HG03439 (cell line): Measurements from ENCODE around the gene THOP1.

ENCODE experiments used
- ATAC-seq: cut with Tn5 transposase; IDR thresholded peaks from one replicate; pipeline ENCODE4 v1.9.1; 2021; ENCODE audit warnings: mild to moderate bottlenecking, moderate library complexity; ENCODE audit not compliant: unreplicated experiment

Gene THOP1

DNA sequence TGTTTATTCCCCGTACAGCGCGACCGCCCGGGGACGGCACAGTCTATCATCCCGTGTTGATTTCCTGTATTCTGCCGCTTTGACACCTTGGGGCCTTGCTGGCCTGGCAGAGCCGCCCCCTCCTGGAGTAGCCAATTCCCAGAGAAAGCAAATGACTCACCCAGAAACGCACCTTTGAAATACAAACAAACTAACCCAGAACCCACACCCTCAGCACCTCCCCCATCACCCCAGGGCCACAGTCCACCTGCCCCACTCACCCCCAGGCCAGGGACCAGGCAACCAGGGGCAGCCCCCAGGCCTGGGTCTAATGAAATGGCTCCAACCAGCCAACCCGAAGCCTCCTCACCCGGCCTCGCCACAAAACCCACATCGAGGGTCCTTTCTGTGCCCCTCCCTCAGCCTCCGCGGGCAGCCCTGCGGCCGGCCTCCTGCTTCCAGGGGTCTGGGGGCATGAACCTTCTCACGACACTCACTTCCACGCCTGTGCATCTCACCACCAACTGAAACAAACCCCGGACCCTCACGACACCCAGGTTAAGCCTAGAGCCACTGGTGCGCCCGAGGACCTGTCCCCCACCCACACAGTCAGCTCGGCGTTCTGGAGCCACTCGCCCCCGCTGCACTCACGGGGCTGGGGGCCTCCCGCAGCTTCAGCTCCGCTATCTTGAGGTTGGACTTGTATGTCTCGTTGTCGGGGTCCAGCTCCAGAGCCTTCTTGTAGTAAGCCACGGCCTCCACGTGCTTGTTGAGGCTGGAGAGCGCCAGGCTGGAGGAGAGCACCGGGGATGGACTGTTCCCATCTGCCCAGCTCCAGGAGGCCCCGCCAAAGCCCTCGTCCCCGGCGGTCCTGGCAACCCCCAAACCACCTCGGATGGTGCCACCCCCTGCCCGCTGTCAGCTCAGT, 23.2 kb upstream of the THOP1 start:
- no peak for ATAC-seq

DNA sequence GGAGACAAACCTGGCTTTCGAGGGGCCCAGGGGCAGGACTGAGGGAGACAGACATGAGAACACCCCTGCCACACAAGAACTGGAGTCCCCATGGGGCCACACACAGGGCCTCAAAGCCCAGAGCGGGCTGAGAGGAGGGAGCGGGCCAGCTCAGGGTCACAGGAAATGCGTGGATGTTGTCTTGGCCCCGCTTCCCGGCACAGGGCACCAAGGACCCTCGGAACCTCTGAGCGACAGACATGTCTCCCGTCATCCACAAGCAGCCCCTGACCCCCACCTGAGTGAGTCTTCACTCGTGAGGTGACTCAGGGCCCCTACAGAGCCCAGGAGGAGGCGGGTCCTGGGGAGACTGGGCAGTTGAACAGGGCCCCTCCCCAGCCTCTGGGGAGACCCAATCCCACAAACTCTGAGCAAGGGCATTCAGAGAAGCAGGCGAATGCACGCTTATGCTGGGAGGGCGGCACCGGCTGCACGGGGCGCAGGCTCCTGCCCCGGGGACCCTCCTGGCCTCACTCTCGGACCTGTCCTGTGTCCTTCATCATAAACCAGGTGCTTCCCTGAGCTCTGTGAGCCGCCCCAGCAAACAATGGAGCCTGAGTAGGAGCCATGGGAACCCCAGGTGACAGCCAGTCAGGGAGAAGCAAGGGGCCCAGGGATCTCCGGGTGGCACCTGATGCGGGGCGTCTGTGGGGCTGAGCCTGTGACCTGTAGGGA, 22.4 kb upstream of the THOP1 start:
- no peak for ATAC-seq

DNA sequence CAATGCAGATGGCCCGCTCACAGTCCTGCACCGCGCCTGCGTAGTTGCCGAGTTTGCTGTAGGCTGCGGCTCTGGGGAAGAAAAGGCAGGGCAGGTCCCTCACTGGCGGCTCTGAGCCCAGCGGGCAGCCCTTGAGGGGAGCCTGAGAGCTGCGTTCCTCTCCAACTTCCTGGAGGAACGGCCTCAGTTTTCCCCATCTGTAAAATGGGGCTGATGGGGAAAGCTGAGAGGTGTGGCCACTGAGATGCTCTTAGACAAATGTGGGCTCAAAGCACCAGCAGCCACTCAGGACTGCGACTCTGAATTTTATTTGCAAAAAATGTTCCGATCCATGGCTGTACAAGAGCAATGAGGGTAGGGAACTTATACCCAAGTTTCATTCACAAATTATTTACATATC, 21.6 kb upstream of the THOP1 start:
- ATAC-seq = no peak

DNA sequence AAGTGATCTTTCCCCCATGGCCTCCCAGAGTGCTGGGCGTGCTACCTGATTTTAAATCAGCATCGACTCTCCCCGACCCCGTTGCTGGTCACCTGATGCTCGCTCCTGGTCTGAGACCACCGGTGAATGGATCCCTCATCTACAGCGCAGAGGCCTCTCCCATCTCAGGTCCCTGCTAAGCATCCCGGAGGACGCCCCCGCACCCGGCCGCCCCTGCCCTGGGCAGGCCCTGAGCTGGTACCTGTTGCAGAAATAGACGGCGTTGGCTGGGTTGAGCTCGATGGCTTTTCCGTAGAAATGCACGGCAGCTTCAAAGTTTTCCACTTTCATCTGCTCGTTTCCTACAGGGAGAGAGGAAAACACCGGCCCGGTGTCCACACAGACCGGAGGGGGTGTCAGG, 20.4 kb upstream of the THOP1 start:
- ATAC-seq = no peak

DNA sequence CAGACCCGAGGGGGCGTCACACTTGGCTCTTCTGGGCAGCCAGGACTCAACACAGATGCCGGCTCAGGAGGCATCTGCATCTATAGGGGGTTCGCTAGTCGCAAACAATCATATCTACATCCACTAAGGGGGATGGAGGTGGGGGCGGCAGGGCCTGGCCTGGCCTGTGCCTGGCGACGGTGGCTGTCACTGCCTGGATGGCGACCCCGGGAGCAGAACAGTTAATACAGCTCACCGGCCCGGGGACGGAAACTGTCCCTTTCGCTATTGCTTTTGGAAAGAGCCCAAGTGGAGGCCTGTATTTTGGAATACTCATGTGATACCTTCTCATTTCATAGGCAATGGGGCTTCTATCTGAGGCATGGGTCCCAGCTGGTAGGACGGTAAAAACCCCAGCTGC, 19.9 kb upstream of the THOP1 start:
- ATAC-seq = no peak

DNA sequence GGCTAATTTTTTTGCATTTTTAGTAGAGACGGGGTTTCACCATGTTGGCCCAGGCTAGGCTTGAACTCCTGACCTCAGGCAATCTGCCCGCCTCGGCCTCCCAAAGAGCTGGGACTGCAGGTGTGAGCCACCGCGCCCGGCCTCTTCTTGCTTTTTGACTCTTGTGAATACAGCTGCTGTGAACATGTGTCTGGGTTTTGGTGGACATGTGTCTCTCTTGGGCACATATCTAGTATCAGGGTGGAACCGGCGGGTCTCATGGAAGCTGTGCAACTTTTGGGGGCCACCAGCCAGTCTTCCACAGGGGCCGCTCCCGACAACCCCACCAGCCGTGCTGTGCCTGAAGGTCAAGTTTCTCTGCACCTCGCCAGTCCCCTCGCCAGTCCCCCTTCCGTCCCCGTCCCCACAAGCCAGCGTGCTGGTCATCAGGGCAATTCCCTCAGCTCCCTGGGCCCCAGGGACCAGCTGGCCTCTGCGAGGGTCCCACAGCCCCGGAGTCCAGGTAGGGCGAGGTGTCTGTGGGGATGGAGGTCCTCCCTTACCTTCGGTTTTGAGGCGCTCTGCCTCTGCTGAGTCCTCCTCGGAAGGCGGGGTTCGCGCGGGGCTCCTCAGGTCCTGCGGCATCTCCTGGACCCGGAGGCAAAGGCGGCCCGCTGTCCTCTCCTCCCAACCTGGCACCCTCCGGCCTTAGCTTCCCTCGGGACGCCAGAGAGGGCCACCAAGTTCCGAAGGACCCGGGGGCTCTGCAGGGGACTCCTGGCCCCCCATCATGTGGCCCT, 18.5 kb upstream of the THOP1 start:
- ATAC-seq = no peak

DNA sequence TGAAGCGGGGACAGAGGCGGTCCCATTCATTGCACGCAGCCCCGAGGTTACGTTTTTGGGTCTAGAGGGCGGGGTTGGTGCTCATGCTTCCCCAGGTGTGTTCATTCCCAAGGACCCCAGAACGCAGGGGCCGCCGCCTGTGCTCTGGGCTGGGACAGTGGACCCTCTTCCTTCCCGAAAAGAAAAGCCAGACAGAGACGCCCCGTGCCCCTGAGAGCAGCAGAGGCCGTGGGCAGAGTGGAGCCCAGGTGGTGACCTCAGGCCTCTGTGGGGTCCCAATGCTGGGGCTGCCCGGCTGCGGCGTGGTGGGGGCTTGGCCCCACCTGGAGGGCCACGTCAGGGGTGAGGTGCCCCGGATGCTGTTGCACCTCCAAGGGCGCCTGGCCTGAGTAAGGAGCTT, 17.6 kb upstream of the THOP1 start:
- ATAC-seq = no peak

DNA sequence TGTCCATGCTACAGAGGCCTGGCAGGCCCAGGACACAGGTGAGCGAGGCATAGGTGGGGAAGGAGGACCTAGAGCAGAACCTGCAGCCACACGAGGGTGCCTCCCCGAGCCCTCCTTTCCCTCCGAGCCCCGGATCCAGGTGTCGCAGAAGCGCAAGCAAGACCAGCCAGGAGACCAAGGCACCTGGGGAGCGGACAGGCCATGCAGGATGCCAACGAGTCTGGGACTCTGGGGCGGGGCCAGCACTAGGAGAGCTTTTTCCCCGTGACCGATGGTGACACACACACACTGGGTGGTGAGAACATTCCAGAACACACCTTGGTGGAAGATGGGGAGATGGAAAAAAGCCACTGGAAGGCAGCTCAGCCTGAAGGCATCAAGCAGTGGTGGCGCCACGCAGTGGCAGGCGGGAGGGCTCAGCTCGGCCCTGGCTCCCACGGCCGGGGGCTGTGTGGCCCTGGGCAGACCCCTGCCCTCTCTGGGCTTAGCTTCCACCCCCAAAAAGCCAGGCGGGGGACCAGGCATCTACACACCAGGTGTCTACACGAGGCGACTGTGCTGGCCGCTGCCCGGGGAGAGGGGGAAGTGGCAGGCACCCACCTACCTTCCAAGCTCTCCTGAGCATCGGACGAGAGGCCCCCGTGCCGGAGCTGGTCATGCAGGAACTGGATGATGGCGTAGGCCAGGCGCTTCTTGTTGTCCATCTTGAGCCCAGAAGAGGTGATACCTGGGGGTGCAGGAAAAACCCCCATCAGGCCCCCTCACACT, 16.8 kb upstream of the THOP1 start:
- no peak for ATAC-seq

DNA sequence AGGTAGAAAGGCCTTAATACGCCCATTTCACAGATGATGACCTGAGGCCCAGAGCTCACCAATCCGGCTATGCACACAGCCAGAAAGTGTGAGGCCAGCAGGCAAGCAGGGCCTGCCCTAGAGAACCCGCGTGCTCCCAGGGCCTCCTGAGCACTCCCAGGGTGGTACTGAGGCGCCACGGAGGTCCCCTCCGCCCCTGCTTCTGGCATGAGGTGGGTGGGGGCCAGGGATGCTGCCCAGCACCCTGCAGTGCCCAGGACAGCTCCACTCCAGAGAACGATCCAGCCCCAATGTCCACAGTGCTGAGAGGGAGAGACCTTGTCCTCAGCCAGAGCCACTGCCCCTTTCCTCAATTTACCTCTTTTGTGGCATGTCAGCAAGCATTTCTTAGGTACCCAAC, 16.1 kb upstream of the THOP1 start:
- ATAC-seq = no peak

DNA sequence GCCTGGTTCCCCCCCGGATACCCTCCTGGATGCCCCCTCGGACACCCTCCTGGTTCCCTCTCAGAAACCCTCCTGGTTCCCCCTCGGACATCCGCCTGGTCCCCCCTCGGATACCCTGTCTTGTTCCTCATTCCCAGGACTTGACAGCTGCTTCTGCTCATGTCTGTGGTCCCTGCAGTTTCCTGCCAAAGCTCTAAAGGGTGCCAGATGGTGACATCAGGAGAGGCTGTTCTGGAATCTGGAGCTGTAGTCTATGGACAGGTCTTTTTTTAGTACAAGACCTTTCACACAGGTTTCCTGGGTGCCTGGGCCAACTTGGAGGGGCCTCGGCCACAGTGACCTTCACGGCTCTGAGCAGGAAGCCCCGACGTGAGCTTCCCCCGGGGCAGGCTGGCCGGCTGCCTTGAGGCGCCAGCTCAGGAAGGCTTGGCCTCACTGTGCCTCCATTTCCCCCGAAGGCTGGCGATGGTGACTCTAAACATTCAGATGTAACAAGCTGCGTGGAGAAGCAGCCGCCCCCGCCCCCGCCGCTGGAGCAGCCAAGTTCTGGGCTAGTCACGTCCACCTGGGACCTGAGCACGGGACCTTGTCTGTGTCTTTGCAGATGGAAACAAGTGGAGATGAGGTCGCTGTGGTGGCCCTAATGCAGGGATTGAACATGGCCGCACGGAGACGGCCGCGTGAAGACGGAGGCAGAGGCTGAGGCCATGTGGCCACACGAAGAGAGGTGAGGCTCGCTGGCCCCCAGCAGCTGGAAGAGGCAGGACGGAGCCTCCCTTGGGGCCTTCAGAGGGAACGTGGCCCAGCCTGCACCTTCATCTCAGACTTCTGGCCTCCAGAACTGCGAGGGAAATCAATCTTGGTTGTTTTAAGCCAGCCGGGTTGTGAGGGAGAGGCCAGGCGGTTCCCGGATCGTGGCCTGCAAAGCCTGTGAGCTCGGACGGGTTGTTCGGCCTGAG, 15.0 kb upstream of the THOP1 start:
- no peak for ATAC-seq

DNA sequence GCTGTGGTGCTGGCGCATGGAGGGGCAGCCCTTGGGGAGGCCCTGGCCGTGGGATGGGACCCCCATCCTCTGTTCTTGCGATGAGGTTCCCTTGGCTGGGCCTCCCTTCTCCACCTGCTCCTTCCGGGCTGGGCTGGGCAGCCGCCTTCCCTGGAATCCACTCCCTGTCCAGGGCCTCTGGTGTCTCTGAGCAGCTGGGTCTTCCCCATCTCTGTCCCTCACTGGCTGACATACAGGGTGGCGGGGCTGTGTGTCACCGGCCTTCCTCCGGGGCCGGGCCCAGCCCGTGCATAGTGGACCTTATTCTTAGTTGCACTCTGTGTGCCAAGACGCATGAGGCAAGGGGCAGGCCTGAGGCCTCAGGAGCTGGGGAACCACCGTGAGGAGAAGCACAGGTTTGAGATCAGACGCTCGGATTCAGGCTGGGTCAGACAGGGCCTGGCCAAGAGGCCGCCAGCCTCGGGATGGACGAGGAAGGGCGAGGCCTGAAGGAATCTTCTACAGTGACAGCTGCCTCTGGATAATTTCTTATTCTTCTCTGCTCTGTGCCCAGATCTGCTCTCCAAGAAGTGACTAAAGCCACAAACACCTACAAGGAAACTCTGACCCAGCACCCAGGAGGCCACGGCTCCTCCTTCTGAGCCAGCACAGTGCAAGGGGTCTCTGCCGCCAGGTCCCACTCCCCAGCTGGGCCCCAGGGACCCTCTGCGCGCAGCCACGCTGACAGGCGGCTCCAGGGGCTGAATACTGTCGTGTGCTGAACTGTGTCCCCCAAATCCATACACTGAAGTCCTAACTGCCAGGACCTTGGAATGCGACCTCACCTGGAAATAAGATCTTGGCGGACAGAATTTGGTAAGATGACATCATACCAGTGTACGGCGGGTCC, 13.3 kb upstream of the THOP1 start:
- ATAC-seq = no peak

DNA sequence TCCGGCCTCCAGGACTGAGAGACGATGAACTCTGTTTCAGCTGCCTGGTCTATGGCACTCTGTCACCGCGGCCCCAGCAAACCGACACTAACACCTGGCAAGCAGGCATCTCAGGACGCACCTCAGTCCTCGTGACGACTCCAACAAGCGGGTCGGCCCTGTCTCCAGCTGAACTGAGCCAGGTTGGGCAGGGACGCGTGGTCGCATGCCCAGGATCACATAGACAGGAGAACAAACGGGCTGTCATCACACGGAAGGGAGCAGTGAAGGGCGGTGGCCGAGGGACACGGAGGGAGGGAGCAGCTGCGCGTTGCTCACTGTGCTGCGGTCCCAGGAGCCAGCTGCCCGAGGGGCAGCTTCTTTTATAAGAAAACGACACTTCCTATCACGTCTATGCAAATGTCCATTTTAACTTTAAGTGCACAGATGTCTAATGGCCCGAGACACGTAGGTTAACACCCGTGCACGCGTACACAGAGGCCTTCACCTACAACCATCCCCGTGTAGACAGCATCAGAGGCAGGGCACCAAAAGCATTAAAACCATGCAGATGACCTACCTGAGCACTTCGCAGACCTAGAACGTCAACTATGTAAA, 11.1 kb upstream of the THOP1 start:
- no peak for ATAC-seq

DNA sequence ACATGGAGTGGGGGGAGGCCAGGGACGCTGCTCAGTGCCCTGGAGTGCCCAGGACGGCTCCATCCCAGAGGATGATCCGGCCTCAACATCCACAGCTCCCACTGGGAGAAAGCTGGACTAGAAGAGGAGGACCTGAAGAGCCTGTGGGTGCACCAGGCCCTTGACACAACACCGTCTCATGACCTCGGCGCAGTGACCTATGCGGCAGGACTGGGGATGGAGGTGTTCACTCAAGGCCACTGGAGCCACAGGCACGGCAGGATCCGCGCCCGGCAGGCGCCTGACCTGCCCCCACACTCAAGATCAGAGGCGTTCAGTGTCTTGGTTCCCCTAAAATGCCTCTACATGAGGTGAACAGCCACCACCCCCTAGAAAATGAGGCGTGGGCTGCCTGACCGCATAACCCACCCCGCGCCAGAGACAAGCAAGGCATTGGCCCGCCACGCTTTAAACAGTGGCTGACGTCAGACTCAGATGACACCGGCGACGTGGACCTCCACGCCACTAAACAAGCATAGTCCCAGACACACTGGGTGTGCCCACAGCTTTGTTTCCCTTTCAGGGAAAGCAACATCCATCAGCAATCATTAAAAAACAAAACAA, 10.2 kb upstream of the THOP1 start:
- ATAC-seq = no peak

DNA sequence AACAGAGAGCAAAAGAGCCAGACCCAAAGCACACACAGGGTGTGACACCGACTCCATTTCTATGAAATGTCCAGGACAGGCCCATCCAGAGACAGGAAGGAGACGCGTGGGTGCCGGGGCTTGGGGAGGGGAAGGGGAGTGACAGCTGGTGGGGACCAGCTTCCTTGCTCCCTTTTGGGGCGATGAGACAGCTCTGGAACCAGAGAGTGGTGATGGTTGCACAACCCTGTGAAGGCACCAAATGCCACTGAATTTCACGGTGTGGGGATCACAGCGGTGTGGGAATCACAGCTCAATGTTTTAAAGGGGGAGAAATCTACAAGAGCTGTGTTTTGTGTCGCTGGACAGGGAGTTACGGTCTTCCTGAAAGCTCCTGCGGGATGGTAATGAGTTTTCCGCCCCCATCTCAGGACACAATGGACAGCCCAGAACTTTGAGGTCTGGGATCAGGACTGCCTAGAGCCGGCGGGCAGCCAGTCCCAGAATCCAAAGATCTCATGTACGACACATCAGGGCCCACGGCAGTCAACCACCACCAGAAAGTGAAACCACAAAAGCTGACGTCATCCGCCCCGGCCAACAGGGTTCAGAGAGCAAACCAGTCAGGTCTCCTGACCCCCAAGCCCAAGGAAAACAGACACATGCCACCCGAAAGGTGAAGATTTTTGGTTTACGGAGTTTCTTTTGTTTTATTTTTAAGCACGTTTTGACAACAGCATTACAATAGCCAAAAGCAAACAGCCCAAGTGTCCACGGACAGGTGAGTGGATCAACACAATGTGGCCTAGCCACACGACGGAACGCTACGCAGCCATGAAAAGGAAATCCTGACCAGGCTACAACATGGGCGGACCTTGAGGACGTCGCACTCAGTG, 9.5 kb upstream of the THOP1 start:
- no peak for ATAC-seq

DNA sequence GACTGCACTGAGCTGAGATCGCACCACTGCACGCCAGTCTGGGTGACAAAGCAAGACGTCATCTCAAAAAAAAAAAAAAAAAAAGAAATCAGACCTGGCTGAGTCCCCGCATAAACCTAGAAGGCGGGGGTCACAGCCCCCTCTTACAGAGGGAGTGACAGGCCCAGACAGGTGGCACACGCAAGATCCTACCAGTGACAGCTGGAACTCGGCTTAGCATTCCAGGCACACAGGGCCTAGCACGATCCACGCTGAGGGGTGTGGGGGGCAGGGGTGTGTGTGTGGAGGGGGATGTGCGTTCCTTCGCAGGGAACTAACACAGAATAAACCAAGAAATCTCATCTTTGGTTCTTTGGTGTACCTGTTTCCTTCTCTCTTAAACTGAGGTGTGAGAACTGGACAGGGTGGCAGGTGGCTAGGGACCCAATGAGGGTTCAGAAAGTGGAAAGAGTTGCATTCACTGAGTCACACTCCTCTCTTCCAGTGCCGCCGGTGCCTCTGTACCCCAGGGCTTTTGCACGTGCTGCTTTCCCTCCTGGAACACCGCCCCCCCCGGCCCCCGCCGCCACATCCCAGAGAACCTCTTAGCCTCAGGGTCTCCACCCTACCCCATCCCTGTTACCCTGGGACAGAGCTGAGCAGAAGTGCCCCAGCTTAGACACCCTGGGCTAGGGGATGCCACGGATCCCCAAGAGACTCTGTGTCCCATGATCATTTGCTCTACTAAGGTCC, 7.2 kb upstream of the THOP1 start:
- ATAC-seq = no peak

DNA sequence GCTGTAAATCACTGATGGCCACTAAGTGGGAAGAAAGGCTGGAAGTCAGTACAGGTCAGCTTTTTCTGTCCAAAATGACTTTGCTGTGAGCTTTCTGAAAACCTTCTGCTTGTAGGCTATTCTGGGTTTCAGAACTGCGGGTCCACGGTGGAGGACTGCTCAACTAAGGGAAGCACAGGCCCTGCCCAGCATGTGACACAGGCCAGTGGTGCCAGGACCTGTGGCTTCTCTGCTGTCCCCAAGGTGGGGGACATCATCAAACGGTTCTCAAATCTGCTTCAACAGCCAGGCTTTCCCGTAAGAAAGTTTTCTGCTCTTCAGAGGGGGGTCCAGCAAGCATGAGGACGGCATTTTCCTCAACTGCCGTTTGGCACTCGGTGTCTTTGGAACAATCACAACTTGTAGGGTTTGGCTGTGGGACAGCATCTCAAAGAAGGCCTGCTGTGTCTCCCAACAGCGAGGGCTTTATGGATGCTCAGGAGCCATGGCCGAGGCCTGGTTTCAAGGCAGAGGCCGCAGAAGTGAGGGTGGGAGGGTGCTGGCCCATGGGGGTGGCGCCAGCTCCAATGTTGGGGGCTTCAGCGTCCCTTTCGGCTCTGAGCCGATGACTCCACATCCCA, 6.1 kb upstream of the THOP1 start:
- ATAC-seq = no peak
